Activated T-cell treated with anti-CD3 and anti-CD28 coated beads for 48 hours (primary cell): ENCODE data around the gene RNF166.

Experiments used
- DNase-seq: peaks from one replicate; pipeline ENCODE4 v3.0.0-alpha.2; 2020; ENCODE audit warnings: low read depth

The RNF166 gene

DNA sequence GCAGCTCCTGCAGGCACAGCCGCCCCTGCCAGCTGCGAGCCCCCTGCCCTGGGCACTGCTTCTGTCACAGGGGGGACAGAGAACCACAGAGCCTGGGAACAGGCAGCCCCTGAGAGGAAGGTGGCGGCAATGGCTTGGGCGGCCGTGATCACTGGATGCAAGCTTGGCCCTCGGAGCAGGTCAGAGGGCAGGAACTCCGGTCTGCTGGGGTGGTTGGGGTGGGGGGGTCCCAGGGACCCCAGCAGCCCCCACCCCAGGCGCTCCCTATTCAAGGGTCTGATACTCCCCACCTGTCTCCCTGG lies 53.5 kb downstream of the RNF166 start:
- DNase-seq = no peak

DNA sequence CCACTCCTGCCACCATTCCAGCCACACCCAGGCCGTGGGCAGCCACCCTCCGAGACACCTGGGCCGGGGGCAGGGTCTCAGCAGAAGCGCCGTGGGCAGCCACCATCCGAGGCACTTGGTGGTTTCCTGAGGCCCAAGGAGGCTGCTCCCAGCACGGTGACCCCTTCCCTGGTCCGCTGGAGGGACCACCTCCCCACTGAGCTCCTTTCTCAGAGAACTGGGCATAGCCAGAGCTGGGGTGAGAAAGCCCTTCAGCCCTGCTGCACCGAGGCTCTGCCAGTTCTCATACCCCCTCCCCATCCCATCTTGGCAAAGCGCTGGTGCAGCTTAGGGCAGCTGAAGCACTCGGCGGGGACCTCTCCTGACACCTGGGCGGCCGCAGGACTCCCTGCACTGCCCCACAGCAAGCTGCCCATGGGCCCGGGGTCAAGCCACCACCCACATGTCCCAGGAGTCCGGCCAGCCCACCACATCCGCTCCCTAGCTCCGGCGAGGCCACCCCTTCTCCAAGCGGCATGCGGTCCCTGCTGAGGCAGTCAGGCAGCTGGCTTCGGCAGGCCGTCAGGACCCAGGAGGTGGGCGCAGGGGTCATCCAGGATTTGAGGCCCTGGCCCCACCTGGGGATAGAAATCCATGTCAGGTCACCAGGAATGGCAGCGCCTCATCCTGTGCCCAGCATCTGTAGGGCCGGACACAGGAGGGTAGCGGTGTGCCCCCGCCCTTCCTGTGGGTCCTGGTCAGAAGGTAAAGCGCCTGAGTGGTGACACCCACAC lies 54.0 kb downstream of the RNF166 start:
- DNase-seq = no peak

DNA sequence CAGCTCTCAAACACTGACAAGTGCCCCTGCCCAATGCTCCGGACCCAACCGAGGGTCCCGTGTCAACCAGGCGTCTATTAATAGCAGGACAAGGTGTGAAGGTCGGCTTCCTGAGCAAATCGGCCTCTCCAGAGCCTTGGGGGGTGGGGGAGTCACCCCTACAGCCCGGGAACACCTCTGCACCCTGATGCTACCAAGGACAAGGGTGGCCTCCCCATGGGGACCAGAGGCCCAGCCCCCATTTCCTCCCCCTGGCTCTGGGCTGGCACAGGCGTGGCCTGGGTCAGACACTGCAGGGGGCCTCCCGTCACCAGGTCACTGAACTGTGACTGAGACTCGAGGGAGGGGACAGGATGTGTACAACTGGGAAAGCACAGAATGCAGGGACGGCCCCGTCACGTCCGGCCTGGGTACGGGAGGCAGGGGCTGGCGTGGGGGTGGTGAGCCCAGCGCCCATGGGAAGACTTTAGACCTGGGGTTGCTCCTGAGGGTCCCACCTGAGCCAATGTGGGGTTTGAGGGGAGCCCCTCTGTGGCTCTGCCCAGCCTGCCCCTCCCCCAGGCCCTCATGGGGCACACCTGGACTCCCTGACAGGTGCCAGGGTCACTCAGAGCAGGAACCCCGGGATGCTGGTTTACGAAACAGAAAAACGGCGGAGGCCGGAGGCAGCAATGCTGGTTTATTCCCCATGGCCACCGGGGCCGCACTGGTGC lies 54.8 kb downstream of the RNF166 start:
- DNase-seq = peak; percentile 76

DNA sequence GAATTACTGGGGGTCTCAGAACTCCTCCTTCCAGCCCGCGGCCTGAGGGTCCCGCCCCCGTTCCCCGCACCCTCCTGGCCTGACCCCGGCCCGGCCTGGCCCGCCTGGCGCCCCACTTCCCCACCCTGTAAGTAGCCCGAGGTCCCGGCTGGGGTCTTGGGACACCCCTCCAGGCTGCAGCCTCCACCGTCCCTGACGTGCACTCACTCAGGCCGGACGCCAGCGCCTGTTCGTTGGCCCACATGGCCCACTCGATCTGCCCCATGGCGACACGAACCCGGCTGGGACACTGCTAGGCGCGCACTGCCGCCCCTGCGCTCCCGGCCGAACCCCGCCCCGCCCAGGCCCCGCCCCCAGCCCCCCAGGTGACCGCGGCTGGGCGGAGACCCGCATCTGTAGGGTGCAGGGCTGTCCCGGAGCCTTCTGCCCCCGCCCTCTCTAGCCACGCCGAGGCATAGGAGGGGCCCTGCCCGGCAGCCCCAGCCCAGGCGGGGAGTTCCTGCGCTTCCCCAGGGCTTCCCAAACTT lies 55.4 kb downstream of the RNF166 start, which contains the start of gene CYBA:
Gene CYBA (minus strand): TSS at position 305 of the 527 bp plus-strand sequence. CDS start 40 bp downstream, at position 265.
- DNase-seq = peak; percentile 91

DNA sequence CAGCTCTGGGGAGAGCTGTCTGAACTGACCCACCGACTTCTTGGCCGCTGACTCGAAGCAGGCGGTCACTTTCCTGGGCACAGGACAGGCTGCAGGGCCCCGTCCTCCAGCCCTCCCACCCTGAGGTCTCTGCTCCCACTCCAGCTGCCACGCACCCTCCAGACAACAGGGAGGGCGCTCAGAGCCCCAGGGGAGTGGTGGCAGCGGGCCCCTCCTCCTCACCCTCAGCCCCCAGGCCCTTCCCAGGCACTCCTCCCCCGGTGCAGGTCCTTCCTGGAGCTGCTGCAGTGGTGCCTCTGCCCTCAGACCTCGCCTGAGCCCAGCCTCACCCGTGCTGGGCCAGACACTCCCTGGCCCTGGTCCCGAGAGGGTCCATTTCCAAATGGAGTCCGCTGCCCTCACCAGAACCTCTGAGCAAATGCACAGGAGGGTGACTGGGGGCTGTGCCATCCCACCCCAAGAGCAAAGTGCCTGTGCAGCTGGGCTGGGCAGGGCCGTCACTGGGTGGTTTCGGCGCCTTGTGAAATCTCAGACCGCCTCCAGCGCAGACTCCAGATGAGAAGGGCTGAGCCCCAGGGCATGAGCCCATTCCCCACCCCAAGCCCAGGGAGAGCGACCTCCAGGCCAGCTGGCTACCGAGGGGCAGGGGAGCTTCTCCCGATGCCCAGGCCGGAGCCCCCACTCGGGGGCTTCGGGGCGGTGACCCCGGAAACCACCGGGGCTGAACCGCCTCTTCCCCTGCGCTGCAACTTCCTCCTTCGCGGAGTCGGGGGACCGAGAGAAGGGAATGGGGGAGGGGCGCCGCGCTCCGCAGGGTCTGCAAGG lies 56.1 kb downstream of the RNF166 start:
- DNase-seq = no peak

DNA sequence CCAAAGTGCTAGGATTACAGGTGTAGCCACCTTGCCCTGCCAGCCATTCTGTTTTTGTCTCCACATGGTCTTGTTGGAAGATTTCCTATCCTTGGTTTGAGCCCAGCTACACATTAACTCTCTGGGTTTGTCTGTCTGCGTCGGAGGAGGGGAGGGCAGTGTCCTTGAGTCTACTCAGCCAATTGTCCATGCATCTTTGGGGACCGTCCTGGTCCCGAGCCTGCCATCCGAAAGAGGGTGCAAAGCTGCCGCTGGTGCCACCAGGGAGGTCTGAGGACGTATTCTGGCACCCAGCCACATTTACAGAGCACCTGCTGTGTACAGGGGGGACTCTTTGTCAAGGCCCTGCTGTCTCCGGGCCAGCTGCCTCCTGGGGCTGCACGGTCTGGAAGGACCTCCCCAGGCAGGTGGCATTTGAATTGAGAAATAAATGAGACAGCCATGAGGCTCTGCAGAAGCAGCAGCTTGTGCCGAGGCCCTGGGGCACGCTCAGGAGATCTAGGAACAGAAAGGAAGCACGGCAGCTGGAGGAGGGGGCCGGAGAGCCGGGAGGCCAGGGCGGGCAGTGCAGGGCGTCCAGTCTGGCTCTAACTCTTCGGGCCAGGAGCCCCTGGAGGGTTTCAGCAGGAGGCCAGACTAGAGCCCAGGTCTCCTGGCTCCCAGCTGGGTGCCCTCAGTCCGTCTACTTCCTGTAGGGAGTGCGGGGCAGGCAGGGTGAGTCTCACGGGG lies 56.8 kb downstream of the RNF166 start:
- DNase-seq = no peak

DNA sequence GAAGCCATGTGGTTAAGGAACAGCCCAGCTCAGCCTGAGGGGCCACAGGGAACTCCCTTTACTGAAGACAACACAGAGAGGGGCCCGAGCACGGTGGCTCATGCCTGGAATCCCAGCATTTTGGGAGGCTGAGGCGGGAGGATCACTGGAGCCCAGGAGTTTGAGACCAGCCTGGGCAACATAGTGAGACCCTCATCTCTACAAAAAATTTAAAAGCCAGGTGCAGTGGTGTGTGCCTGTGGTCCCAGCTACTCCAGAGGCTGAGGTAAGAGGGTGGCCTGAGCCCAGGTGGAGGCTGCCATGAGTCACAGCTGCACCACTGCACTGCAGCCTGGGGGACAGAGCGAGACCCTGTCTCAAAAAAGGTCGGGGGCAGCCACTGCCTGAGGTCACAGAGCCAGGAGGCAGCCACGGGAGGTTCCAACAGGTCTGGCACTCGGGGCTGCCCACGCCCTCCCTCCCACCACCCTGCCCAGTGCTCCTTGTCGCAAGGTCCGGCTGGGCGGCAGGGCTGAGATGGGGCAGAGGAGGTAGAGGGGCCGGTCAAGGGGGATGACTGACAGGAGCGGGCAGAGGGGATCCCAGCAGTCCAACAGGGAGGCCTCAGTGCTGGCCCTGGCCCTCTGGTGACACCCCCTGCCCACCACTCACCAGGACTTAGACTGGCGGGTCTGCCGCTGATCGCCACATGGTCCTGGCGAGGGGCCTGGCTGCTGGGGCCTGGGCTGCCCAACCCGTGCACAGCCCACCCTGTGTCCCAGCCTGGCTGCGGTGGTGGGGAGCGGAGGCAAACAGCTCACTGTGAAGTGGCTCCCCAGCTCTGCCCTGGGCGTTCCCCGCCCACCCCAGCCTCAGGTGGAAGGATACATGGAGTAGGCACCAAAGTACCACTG lies 58.8 kb downstream of the RNF166 start:
- no peak for DNase-seq
